ENCODE measurements around the gene CCDC201. TPM values are rescaled to one million over a fixed set of nuclear protein-coding genes. Genes with fewer than 3 reads are reported as not detected.

Gene CCDC201
- total RNA-seq, 2 donors from 2014 or later, result not detected

- Mint-ChIP-seq H3K4me1 (no peaks in the 10 kb centered on the region), H3K27me3 (ENCODE audit: insufficient read depth) (no peaks in the 10 kb centered on the region), H3K36me3 (ENCODE audit: low read depth) (no peaks in the 10 kb centered on the region), H3K4me3 (no peak overlapping the region), H3K9me3 (peaks cover 14% of the 10 kb centered on the region), H3K27ac (no peak overlapping the region)
- TF ChIP-seq, protein P1, sequence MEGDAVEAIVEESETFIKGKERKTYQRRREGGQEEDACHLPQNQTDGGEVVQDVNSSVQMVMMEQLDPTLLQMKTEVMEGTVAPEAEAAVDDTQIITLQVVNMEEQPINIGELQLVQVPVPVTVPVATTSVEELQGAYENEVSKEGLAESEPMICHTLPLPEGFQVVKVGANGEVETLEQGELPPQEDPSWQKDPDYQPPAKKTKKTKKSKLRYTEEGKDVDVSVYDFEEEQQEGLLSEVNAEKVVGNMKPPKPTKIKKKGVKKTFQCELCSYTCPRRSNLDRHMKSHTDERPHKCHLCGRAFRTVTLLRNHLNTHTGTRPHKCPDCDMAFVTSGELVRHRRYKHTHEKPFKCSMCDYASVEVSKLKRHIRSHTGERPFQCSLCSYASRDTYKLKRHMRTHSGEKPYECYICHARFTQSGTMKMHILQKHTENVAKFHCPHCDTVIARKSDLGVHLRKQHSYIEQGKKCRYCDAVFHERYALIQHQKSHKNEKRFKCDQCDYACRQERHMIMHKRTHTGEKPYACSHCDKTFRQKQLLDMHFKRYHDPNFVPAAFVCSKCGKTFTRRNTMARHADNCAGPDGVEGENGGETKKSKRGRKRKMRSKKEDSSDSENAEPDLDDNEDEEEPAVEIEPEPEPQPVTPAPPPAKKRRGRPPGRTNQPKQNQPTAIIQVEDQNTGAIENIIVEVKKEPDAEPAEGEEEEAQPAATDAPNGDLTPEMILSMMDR (conservative IDR thresholded peaks at IDR 0.05), result no peak
- peaks cover 1% of the 10 kb centered on the region for H3K9me3 ChIP-seq (ENCODE audit: control insufficient read depth, low read length)
- DNase-seq, result no peak
- WGBS, 2 experiments (ENCODE audit: insufficient coverage in 1 of 2, insufficient read length in 1 of 2), result 86 to 89% methylated on average over 4 to 6 of the region's 6 CpGs
- H3K36me3 ChIP-seq (ENCODE audit: control insufficient read depth, insufficient read depth, low read length), result no peaks in the 10 kb centered on the region
- no peaks in the 10 kb centered on the region for H3K27me3 ChIP-seq (ENCODE audit: control insufficient read depth, insufficient read depth, low read length, poor library complexity, severe bottlenecking)
- H3K9ac ChIP-seq (ENCODE audit: extremely low read depth, low read length, poor library complexity, severe bottlenecking), result no peak overlapping the region
- H3K4me1 ChIP-seq (ENCODE audit: control insufficient read depth, insufficient read depth, low read length), result no peaks in the 10 kb centered on the region
- H3K4me3 ChIP-seq (ENCODE audit: low read length), result no peak overlapping the region
- no peak overlapping the region for H3K27ac ChIP-seq (ENCODE audit: low read depth, low read length)
Measured at GRCh38 chr7:45873355-45873754, 473 bp upstream of the CCDC201 start.

DNA sequence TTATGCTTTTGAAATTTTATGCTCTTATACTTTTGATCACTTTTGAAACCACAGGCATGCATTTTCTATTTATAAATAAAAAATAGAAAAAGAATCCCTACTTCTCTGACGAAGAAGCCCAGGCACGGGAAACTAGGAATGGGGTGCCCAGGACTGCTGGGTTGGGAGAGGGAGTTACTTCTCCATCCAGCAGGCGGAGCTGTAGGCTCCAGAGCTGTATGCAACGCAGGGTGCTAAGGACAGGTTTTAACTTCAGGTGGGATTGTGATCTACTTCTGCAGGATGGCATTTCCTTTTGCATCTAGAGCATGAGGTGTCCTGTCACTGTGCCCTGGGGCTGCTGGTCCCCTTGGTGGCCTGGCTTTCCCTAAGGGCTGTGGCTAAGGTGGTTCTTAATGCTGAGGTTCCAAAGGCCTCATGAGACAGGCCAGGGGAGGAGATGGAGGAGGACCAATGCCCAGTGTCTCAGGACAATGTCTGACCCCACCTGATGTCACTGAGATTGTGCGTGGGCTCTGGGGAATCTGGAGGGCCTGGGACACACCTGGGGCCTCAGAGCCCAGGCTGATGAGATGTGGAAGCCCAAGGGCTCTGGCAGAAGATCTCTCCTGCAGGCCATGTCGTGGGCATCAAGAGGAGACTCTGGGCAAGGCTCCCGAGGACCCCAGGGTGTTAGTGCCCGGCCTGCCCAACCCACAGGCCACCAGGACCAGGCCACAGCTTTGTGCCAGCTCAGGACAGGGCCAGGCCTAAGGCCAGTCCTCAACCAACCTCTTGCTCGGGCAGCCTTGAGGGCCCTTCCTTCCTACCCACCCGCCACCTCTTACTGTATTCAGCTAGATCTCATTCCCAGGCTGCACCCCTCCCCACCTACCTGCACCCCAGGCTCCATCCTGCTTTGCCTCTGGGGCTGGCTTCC, 507 bp downstream of the CCDC201 start:
- Mint-ChIP-seq H3K4me1 (no peaks in the 10 kb centered on the region), H3K27me3 (ENCODE audit: insufficient read depth) (peaks cover 3% of the 10 kb centered on the region), H3K9me3 (peaks cover 4% of the 10 kb centered on the region), H3K4me3 (no peak overlapping the region), H3K36me3 (ENCODE audit: low read depth) (no peaks in the 10 kb centered on the region), H3K27ac (no peak overlapping the region)
- H3K9me3 ChIP-seq (ENCODE audit: control insufficient read depth, low read length), result no peaks in the 10 kb centered on the region
- 73 to 76% methylated on average over 5 to 10 of the region's 10 CpGs for WGBS, 2 experiments (ENCODE audit: insufficient coverage in 1 of 2, insufficient read length in 1 of 2)
- H3K4me3 ChIP-seq (ENCODE audit: low read length), result no peak overlapping the region
- H3K9ac ChIP-seq (ENCODE audit: extremely low read depth, low read length, poor library complexity, severe bottlenecking), result no peak overlapping the region
- no peaks in the 10 kb centered on the region for H3K27me3 ChIP-seq (ENCODE audit: control insufficient read depth, insufficient read depth, low read length, poor library complexity, severe bottlenecking)
- no peaks in the 10 kb centered on the region for H3K36me3 ChIP-seq (ENCODE audit: control insufficient read depth, insufficient read depth, low read length)
- peak; percentile 84 for DNase-seq
- no peaks in the 10 kb centered on the region for H3K4me1 ChIP-seq (ENCODE audit: control insufficient read depth, insufficient read depth, low read length)
- TF ChIP-seq, protein P1 (conservative IDR thresholded peaks at IDR 0.05), result peak; percentile 89
- no peak overlapping the region for H3K27ac ChIP-seq (ENCODE audit: low read depth, low read length)

- Histone ChIP-seq H3K4me3 (ENCODE audit: low read length) (no peak overlapping the region), H3K9me3 (ENCODE audit: control insufficient read depth, low read length) (no peaks in the 10 kb centered on the region), H3K27ac (ENCODE audit: low read depth, low read length) (no peak overlapping the region), H3K9ac (ENCODE audit: extremely low read depth, low read length, poor library complexity, severe bottlenecking) (no peak overlapping the region), H3K36me3 (ENCODE audit: control insufficient read depth, insufficient read depth, low read length) (no peaks in the 10 kb centered on the region), H3K4me1 (ENCODE audit: control insufficient read depth, insufficient read depth, low read length) (no peaks in the 10 kb centered on the region), H3K27me3 (ENCODE audit: control insufficient read depth, insufficient read depth, low read length, poor library complexity, severe bottlenecking) (no peaks in the 10 kb centered on the region)
- no peaks in the 10 kb centered on the region for H3K36me3 Mint-ChIP-seq (ENCODE audit: low read depth)
- H3K4me1 Mint-ChIP-seq, result no peaks in the 10 kb centered on the region
- no peaks in the 10 kb centered on the region for H3K9me3 Mint-ChIP-seq
- peaks cover 3% of the 10 kb centered on the region for H3K27me3 Mint-ChIP-seq (ENCODE audit: insufficient read depth)
- DNase-seq, result no peak
- no peak overlapping the region for H3K4me3 Mint-ChIP-seq
- TF ChIP-seq, protein P1 (conservative IDR thresholded peaks at IDR 0.05), result no peak
- WGBS, 2 experiments (ENCODE audit: insufficient coverage in 1 of 2, insufficient read length in 1 of 2), result 89% methylated on average over 4 of the region's 4 CpGs; no CpG with 5 or more reads in 1 of the 2 experiments
- no peak overlapping the region for H3K27ac Mint-ChIP-seq
Measured at GRCh38 chr7:45869426-45869825, 3.5 kb downstream of the CCDC201 start.

Data from endodermal cell (in vitro differentiated cells).